Central memory CD4-positive, alpha-beta T cell (primary cell): Measurements from ENCODE around the gene SLC6A12.
"Not testable (repeated sequence)": the region's sequence is repeated elsewhere in the genome, so short reads cannot be mapped to it uniquely, and the experiment has no call there.

Experiments used
- DNase-seq: peaks from one replicate; pipeline ENCODE4 v3.0.0; 2022
- total RNA-seq, 3 experiments: gene quantifications; one replicate each; lab custom pipeline; 2026; lab: John Stamatoyannopoulos, UW

SLC6A12 gene
- 0 reads per million in 3 experiments for total RNA-seq

GRCh38 chr12:214003-214741, at the start of gene SLC6A12:
TSS of gene SLC6A12 (minus strand) at chr12:214157. CDS start at chr12:209986, 4,171 bp downstream.
- DNase-seq, result no peak

GRCh38 chr12:263574-263973, 49.6 kb upstream of the SLC6A12 start:
- no peak for DNase-seq

GRCh38 chr12:262817-263216, 48.9 kb upstream of the SLC6A12 start, which contains the start of gene SLC6A13:
TSS of gene SLC6A13 (minus strand) at chr12:262836. CDS start at chr12:260052, 2,784 bp downstream.
- DNase-seq, result no peak

- DNase-seq, result no peak
These were observed 48.2 kb upstream of the SLC6A12 start for GRCh38 chr12:262113-262512.

- no peak for DNase-seq
These were observed 43.8 kb upstream of the SLC6A12 start for GRCh38 chr12:257521-258321.

DNA sequence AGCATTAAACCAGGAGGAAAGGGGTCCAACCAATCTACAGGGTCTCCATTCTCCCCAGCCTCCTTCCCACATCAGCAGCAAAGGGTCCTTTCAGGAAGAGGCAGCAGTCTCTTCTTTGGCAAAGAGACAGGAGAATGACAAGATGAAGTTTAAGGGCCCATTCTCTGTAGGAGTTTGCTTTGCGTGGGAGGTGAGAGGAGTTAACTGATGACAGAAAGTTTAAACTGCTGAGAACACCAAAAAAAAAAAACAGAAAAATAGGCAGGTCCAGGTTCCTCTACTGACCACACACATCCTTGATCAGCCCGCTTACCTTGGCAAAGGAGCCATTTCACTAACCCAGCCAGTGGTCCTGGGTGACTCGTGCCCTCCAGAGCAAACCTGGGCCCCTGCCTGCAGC, 43.0 kb upstream of the SLC6A12 start:
- no peak for DNase-seq

DNA sequence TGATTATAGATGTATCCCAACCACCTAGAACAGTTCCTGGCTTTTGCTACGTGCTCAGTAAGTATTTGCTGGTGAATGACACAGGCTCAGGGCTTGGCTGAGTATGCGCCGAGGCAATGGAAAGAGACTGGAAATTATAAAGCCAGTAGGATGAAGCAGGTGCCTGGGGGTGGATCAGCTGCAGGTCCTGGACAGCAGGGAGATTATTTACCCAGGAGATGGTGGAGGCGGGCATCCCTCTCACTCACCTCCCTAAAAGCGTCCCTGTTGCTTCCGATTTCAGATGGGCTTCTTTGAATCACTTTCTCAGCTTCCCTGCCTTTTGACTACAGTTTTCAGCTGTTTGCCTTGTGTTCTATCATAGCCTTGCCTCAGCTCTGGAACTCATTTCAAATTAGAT, 42.3 kb upstream of the SLC6A12 start:
- DNase-seq, result no peak

DNA sequence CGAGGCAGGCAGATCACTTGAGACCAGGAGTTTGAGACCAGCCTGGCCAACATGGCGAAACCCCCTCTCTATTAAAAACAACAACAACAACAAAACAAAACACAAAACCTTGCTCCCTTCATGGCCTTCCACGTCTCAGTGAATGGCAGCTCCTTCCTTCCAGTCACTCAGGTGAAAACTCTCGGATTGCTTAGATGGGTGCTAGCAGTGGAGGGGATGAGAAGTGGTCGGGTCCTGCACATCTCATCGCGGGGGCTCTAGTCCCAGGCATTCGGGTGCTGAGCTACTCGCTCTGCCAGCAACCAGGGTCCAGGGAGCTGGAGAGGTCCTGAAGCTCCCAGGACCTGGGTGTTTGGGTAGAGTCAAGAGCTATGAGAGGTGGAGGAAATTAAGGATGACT, 41.0 kb upstream of the SLC6A12 start:
- no peak for DNase-seq

GRCh38 chr12:254039-254438, 40.1 kb upstream of the SLC6A12 start:
- DNase-seq, result no peak

GRCh38 chr12:253116-253831, 39.3 kb upstream of the SLC6A12 start:
- no peak for DNase-seq

DNA sequence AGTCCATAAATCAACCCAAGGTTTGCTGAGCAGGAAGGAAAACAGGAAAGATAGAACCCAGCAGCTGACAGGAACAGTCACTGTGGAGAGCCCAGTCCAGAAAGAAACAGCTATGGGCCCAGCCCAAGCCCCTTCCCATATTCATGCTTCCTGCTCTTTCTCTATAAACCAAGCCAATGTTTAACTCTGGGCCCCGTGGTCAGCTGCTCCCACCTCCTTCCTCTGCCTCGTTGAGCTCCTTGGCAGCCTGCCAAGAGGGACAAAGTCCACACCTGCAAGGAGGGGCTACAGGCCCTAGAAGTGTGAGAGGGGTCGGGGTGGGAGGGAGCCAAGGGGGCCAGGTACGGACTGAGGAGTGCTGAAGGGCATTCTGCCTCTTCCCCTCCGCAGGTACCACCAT, 38.7 kb upstream of the SLC6A12 start:
- DNase-seq, result no peak

DNA sequence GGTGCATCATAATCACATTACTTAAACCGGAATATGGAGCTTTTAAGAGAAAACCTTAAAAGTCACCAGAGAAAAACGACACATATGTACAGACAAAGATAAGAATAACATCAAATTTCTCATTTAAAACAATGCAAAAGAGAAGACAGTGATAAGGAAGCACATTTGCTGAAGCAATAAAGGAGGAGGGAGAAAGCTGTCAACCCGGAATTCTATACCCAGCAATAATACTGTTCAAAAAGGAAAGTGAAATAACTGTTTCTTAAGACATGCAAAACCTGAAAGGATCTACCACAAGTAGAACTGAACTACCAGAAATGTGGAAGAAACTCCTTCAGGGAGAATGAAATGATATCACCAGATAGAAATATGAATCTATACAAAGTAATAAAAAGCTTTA, 33.3 kb upstream of the SLC6A12 start:
- DNase-seq, result no peak

DNA sequence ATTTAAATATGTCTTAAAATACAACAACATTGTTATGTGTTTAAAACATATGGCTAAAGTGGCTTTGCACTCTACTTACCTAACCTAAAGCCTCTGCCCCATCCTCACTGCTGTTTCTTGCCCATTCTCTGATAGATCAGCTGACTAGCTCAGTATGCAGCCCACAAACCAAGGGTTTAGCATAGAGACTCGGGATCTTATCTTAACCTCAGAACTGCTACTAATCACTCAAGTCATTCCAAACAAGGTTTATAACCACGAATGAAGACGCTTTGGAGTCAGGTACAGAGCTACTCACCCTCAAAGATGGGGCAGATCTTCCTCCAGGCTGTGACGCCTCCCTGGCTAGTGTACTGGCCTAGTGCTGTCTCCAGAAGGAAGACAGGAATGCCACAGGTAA, 29.4 kb upstream of the SLC6A12 start:
- DNase-seq, result no peak

DNA sequence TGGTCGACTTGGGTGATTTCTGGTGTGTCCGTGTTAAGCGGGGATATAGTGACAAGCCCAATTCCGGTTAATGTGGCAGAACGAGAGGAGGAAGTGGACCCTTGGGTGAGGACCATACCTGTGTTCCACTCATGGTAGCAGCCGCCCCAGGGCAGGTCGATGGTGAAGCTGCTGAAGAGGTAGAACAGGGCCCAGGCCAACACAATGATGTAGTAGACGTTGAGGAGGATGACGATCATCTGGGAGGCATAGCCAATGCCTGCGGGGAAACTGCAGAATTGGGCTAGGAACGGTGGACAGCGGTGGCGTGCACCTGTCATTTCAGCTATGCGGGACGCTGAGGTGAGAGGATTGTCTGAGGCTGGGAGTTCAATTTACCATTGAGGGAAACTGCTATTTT, 28.5 kb upstream of the SLC6A12 start:
- no peak for DNase-seq

DNA sequence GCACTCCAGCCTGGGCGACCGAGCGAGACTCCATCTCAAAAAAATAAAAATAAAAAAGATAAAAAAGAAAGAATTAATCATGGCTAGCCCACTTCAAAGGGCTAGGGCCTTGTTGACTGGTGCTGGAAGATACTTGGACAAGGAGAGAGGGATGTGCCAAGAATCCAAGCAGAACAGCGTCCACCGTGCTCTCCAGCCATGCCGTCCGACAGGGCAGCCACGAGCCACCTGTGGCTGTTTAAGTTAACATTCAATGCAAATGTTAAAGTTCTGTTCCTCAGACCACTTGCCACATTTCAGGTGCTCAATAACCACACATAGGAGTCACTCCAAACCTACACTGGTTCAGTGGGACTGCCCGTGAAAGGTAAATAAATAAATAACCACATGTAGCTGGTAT, 27.3 kb upstream of the SLC6A12 start:
- no peak for DNase-seq

- DNase-seq, result no peak
These were observed 26.6 kb upstream of the SLC6A12 start for GRCh38 chr12:240566-240965.

DNA sequence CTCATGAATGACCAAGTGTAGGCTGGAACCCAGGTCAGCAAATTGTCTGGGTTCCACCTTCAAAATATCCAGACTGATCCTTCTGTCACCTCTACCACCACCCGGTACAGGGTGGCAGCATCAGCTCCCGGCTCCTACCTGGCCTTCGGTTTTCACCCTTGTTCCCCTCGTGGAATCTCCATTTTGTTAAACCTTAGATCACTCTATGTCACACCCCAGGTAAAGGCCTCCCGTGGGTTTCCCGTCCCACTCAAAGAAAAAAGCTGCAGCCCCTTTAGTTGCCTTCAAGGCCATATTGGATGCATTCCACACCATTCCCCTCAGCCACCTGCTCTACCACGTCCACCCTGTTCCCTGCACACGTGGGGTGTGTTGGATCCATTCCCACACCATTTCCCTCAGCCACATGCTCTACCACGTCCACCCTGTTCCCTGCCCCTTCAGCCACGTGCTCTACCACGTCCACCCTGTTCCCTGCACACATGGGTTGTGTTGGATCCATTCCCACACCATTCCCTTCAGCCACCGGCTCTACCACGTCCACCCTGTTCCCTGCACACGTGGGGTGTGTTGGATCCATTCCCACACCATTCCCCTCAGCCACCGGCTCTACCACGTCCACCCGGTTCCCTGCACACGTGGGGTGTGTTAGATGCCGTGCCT, 24.9 kb upstream of the SLC6A12 start:
- no peak for DNase-seq

GRCh38 chr12:238116-238515, 24.2 kb upstream of the SLC6A12 start:
- no peak for DNase-seq

DNA sequence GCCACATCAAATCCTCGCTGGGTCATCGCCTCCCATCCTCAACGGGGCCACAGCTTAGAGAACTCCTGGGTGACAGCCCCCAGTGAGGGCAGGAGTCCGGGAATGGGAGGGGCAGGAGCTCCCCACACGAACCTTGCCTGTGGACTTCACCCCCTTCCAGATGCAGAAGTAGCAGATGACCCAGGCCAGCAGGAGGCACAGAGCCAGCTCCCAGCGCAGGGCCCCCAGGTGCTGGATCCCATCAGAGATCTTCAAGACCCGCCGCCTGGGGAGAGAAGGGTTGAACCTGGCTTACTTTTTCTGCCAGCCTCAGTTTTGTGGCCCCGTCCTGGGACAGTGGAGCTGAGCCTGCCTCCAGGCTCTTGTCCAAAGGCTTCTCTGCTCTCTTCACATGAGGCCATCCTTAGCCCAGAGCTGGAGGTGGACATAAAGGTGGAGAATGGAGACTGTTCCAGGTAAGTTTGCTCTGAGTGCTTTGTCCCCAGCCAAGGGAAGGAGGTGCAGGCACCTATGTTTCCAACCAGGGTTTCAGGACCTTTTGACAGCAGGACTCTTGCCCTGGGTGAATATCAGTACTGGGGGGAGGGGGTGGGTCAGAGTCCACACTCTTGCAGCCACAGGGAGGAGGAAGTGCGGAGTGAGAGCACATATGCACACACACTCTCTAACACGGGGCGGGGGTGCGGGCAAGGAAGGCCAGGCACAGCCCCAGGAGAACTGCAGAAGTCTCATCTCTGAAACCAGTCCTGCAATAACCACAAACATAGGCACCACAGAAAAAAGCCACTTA, 23.3 kb upstream of the SLC6A12 start:
- no peak for DNase-seq

DNA sequence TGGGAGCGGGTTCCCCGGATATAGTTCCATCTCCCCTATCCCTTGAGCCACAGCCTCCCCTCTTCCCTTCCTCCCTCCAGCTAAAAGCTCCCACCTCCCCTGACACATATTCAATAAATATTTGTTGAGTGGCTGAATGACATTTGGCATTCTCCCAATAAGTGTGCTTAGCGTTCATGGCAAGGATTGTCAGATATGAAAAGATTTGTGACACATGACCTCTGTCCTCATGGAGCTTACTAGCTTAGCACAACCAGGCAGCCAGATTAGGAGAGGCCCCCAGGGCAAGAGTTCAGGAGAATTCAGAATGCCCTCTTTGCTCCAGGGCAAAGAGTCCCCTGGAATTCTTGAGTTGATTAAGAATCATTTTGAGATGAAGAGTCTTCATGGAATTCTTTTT, 22.5 kb upstream of the SLC6A12 start:
- DNase-seq, result no peak

DNA sequence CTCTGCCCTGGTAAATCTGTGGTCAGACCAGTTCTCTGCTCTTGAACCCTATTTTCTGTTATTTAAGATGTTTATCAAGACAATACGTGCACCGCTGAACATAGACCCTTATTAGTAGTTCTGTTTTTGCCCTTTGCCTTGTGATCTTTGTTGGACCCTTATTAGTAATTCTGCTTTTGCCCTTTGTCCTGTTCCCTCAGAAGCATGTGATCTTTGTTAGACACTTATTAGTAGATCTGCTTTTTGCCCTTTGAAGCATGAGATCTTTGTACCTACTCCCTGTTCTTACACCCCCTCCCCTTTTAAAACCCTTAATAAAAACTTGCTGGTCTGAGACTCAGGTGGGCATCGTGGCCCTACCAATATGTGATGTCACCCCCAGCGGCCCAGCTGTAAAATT, 22.0 kb upstream of the SLC6A12 start:
- not testable (repeated sequence) for DNase-seq

- DNase-seq, result no peak
These were observed 21.0 kb upstream of the SLC6A12 start for GRCh38 chr12:234891-235415.
